Brain pericyte (primary cell): ENCODE results near the gene GLI2.

Experiments
- DNase-seq: peaks from one replicate; pipeline ENCODE4 v3.0.0-alpha.2; 2012; ENCODE audit warnings: low read depth, low spot score

GLI2 gene

GRCh38 chr2:120735746-120736170 lies at the start of gene GLI2:
GLI2 (plus strand) TSS chr2:120735868; CDS start chr2:120797321, 61,453 bp downstream.
- no peak for DNase-seq

GRCh38 chr2:120685974-120686297 lies 49.7 kb upstream of the GLI2 start:
- DNase-seq = no peak

DNA sequence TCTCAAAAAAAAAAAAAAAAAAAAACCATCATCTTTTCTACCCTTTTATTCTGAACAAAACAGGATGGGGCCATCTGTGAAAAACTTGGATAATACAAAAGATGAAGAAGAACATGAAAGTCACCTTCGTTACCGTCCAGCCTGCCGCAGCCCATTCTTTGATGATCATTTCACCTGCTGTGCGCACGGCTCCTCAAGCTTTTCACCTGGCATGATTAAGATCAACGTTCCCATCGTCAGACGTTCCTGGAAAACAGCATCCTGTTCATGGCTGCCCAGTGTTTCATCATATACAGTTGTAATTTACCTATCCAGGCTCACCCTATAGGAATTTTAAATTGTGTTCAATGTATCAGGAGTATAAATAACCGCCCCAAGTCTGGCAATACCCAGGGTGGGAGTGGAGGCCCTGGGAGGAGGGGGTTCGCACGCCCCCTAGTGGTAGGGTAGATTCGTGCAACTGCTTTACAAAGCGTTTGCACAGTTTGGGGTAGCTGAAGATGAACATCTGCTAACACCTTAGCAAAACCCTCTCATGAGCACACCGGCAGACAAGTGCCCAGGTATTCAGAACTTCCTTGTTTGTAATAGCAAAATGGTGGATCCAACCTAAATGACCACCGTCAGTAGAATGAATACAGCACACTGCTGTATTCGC lies 49.0 kb upstream of the GLI2 start:
- DNase-seq = no peak

DNA sequence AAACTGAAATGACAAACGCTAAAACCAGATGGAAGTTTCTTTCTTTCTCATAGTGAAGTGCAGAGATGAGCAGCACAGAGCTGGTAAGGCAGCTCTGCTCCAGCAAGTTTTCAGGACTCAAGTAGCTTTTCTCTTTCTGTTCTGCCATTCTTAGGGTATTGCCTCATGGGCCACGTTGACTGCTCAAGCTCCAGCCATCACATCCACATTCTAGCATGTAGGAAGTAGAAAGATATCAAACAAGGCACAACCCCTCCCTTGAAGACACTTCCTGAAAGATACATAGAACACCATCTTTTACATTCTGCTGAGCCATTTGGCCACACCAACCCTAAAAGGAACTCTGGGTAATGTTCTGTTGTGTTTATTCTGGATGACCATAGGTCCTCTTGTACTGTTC lies 48.5 kb upstream of the GLI2 start:
- DNase-seq = no peak

DNA sequence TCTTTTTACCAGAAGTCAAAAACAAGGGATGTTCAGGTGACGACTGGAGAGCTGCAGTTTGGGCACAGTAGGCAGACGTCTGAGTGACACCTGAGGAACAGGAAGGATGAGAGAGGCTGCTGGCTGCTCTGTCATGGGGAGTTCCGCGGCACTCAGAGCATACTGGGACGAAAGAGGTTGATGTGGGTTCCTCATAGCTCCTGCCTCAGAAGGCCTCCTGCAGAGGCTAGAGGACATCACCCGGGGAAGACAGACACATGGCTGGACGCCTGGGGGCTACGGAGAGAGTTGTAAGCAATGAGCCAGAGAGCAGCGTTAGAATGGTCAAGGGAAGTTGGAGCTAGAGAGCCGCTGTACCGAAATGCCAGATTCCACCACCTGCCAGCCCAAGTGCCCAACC lies 45.1 kb upstream of the GLI2 start:
- no peak for DNase-seq

DNA sequence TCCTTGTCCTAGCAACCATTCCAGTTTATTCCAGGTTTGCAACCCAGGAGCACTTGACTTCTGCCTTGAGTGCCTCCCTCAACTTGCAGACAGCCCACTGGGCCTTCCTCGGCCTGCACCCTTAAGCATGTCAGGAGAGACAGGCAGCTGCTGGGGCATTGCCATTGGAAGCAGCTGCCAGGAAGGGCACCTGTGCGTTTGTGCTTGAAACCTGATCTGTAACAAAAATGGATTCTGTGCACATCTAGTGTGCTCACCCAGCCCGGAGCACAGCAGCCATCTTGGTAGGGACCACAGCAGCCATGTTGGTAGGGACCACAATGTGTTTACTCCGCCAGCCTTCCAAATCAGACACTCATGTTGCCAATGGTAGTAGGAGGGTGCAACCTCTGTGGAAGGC lies 44.3 kb upstream of the GLI2 start:
- no peak for DNase-seq

- no peak for DNase-seq
Observed at GRCh38 chr2:120692691-120693090, 43.0 kb upstream of the GLI2 start.

GRCh38 chr2:120693121-120693520 lies 42.5 kb upstream of the GLI2 start:
- no peak for DNase-seq

GRCh38 chr2:120694034-120694433 lies 41.6 kb upstream of the GLI2 start:
- DNase-seq = no peak

- no peak for DNase-seq
Observed at GRCh38 chr2:120697471-120697870, 38.2 kb upstream of the GLI2 start.

- no peak for DNase-seq
Observed at GRCh38 chr2:120699292-120699691, 36.4 kb upstream of the GLI2 start.

DNA sequence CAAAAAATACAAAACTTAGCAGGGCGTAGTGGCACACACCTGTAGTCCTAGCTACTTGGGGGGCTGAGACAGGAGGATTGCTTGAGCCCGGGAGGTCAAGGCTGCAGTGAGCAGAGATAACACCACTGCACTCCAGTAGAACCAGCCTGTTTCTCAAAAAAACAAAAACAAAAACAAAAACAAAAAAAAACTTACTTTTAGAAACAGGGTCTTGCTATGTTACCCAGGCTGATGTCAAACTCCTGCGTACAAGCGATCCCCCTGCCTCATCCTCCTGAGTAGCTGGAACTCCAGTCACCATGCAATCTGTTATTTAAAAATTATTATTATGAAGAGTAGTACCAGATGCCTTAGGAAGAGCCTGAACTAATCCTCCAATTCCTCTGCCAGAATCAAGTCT lies 35.0 kb upstream of the GLI2 start:
- DNase-seq = no peak

DNA sequence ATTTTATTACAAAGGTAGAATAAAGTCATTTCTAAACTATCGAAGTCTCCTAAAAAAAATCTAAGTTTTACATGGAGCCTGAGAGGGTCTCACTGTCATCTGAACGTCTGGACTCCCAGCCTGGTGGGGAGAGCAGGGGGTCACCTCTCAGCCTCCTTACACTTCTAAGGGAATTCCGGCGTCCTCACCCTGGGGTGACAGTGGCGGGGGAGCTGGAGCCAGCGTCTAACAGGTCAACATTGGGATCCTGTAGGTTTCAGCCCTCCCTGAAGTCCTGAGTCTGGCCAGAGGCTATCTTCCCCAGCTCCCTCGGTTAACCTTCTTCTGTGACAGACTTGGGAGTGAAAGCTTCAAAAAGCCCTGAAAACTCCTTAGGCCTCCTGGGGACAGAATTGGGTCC lies 34.6 kb upstream of the GLI2 start:
- DNase-seq = no peak

- DNase-seq = no peak
Observed at GRCh38 chr2:120701499-120701898, 34.2 kb upstream of the GLI2 start.

GRCh38 chr2:120702061-120702460 lies 33.6 kb upstream of the GLI2 start:
- no peak for DNase-seq

- DNase-seq = no peak
Observed at GRCh38 chr2:120702801-120703200, 32.9 kb upstream of the GLI2 start.

- no peak for DNase-seq
Observed at GRCh38 chr2:120703330-120703994, 32.2 kb upstream of the GLI2 start.

GRCh38 chr2:120704696-120705095 lies 31.0 kb upstream of the GLI2 start:
- DNase-seq = no peak

DNA sequence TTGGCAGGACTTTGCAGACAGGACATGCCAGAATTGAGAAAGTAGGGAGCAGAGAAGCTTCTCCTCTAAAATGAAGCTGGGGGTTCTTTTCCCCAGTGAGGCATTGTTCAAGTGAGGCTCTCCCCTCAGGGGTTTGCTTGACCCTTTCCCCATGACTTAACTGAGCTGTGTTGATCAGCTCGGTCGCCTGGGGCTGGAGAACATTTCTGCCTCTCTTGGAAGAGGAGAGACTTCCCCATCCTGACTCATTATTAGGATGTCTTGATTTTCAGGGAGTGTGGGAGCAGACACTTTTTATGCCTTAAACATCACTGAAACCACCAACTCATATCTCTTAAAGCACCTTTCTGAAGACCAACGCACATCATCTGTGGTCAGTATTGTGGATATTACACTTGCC lies 27.9 kb upstream of the GLI2 start:
- no peak for DNase-seq

- DNase-seq = no peak
Observed at GRCh38 chr2:120708944-120709607, 26.6 kb upstream of the GLI2 start.

GRCh38 chr2:120709608-120710041 lies 26.0 kb upstream of the GLI2 start:
- no peak for DNase-seq

DNA sequence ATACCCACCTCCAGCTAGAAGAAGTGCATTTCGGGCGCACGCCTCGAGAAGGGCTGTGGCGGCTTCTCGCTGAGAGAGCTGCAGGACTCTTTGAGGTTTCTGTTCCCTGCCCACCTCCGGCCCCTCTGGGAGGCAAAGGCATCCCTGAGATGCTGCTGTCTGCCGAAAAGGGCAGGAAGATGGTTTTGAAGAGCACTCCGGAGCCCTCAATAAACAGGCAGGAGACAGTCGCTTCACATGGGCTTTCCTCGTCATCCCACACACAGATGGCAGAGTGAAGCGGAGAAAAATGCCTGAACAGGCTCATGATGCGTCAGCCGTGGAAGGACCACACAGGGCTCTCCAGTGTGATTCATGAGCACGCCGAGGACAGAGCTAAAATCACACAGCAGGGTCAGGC lies 25.4 kb upstream of the GLI2 start:
- no peak for DNase-seq

- no peak for DNase-seq
Observed at GRCh38 chr2:120711694-120712093, 24.0 kb upstream of the GLI2 start.
